MCF 10A (cell line): Measurements from ENCODE around the gene MARK4. TPM values are rescaled to one million over a fixed set of nuclear protein-coding genes. Genes with fewer than 3 reads are reported as not detected.

Experiments used
- BruUV-seq: library from RNA; stranded (reverse); fragments of 400-500 nt; replicated peaks from 2 replicates; lab custom pipeline; 2021; lab: Mats Ljungman, UMichigan
- CTCF ChIA-PET: fragments of 300-600 bp; sonication (Branson Sonifier 250); formaldehyde crosslinking; extraction: SDS; loops from one replicate; lab custom pipeline; 2021; ENCODE audit warnings: antibody characterized with exemption, inconsistent platforms; lab: Yijun Ruan, JAX
- POLR2A ChIA-PET: fragments of 300-600, 350-650 bp; sonication (Branson Sonifier 250); formaldehyde crosslinking; extraction: SDS; loops from one replicate; lab custom pipeline; 2020; ENCODE audit warnings: antibody characterized with exemption, inconsistent platforms; lab: Yijun Ruan, JAX
- DNase-seq: peaks from one replicate; pipeline ENCODE4 v3.0.0-alpha.2; 2018; ENCODE audit not compliant: unreplicated experiment
- H3K27ac Mint-ChIP-seq: one replicate; pipeline ENCODE4 v1.8.0; 2022; ENCODE audit warnings: mild to moderate bottlenecking, low read depth, mixed read lengths; ENCODE audit not compliant: unreplicated experiment
- H3K27me3 Mint-ChIP-seq: one replicate; pipeline ENCODE4 v1.8.0; 2022; ENCODE audit warnings: mixed read lengths; ENCODE audit not compliant: insufficient read depth, unreplicated experiment
- H3K36me3 Mint-ChIP-seq: one replicate; pipeline ENCODE4 v1.8.0; 2022; ENCODE audit warnings: mild to moderate bottlenecking, moderate library complexity, mixed read lengths; ENCODE audit not compliant: insufficient read depth, unreplicated experiment
- H3K4me1 Mint-ChIP-seq: one replicate; pipeline ENCODE4 v1.8.0; 2022; ENCODE audit warnings: mixed read lengths; ENCODE audit not compliant: insufficient read depth, unreplicated experiment
- H3K4me3 Mint-ChIP-seq: one replicate; pipeline ENCODE4 v1.8.0; 2022; ENCODE audit warnings: mild to moderate bottlenecking, moderate library complexity, mixed read lengths; ENCODE audit not compliant: unreplicated experiment
- H3K9me3 Mint-ChIP-seq: one replicate; pipeline ENCODE4 v1.8.0; 2022; ENCODE audit warnings: mixed read lengths; ENCODE audit not compliant: unreplicated experiment
- intact Hi-C: fragments of 100-400 bp; cut with micrococcal nuclease; formaldehyde crosslinking; loops from 2 replicates; pipeline ENCODE4 v1.14.1; 2022
- total RNA-seq: library from RNA; stranded (reverse); gene quantifications from 2 replicates; pipeline ENCODE4 v1.2.3, GENCODE V29; 2022
- TF ChIP-seq, protein P1 (sequence below): fragments of 200-600 bp; IDR thresholded peaks from one replicate; pipeline ENCODE4 v1.8.0; 2022; ENCODE audit warnings: antibody characterized with exemption, mild to moderate bottlenecking; ENCODE audit not compliant: unreplicated experiment

Gene MARK4
- total RNA-seq, 1 experiment from 2014 or later = 22.4 TPM

DNA sequence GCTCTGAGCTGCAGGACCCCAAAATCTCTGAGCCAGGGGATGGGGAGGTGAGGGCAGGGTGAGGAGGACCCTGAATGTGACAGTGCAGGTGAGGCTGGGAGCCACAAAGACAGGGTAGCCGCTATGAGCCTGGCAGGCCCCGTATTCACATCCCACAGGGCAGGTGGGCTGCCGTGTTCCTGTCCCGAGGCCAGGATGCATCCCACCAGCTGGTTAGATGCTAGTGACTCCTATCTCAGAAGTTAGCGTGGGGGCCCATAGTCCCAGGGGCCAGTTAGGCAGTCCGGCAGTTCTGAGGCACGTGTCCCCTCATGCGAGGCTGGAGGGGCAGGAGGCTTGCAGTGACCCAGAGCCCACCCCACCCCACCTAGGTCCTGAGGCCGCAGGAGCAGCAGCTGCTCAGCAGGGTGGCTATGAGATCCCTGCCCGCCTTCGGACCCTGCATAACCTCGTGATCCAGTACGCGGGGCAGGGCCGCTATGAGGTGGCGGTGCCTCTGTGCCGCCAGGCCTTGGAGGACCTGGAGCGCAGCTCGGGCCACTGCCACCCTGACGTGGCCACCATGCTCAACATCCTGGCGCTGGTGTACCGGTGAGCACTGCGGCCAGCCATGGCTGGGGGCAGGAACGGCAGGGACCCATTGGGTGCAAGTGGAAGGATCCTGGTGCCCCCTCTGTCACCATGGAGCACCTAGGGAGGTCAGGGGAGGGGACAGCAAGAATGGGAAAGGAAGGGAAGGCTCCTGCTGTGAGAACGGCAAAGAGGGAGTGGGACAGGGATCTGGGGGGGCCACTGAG, 96.7 kb downstream of the MARK4 start:
- CTCF ChIA-PET = no interaction called here
- DNase-seq = no peak
- peaks cover 7% of the 10 kb centered on the region for H3K36me3 Mint-ChIP-seq
- no peak overlapping the region for H3K4me3 Mint-ChIP-seq
- TF ChIP-seq, protein P1, sequence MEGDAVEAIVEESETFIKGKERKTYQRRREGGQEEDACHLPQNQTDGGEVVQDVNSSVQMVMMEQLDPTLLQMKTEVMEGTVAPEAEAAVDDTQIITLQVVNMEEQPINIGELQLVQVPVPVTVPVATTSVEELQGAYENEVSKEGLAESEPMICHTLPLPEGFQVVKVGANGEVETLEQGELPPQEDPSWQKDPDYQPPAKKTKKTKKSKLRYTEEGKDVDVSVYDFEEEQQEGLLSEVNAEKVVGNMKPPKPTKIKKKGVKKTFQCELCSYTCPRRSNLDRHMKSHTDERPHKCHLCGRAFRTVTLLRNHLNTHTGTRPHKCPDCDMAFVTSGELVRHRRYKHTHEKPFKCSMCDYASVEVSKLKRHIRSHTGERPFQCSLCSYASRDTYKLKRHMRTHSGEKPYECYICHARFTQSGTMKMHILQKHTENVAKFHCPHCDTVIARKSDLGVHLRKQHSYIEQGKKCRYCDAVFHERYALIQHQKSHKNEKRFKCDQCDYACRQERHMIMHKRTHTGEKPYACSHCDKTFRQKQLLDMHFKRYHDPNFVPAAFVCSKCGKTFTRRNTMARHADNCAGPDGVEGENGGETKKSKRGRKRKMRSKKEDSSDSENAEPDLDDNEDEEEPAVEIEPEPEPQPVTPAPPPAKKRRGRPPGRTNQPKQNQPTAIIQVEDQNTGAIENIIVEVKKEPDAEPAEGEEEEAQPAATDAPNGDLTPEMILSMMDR = no peak
- POLR2A ChIA-PET = interaction anchor here (0.6 kb wide), 2 partner anchors 9 to 41 kb away, joined by 3 read pairs; no protein-coding TSS in a partner anchor
- no peaks in the 10 kb centered on the region for H3K9me3 Mint-ChIP-seq
- intact Hi-C loops = no loop called here
- H3K27ac Mint-ChIP-seq = no peak overlapping the region
- peaks cover 6% of the 10 kb centered on the region for H3K4me1 Mint-ChIP-seq
- no peaks in the 10 kb centered on the region for H3K27me3 Mint-ChIP-seq
- BruUV-seq = no TSS peak

- POLR2A ChIA-PET = interaction anchor here (0.6 kb wide), 2 partner anchors 10 to 42 kb away, joined by 3 read pairs; no protein-coding TSS in a partner anchor
- no peak overlapping the region for H3K4me3 Mint-ChIP-seq
- peaks cover 12% of the 10 kb centered on the region for H3K36me3 Mint-ChIP-seq
- CTCF ChIA-PET = no interaction called here
- H3K9me3 Mint-ChIP-seq = no peaks in the 10 kb centered on the region
- no TSS peak for BruUV-seq
- H3K27me3 Mint-ChIP-seq = no peaks in the 10 kb centered on the region
- peaks cover 6% of the 10 kb centered on the region for H3K4me1 Mint-ChIP-seq
- H3K27ac Mint-ChIP-seq = no peak overlapping the region
- TF ChIP-seq, protein P1 = no peak
- DNase-seq = no peak
- intact Hi-C loops = no loop called here
Measured at GRCh38 chr19:45348367-45349125, 97.5 kb downstream of the MARK4 start.

DNA sequence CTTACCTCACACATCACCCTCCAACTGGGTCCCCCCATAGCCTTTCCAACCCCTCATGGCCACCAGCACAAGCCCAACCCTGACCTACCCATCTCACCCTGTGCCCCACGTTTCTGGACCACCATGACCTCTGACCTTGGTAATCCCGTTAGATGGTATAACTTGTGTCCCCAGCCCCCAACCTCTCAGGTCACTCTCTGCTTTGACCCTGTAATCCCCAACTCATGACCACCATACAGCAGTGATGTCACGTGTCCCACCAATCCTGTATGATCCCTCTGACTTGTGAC, 98.0 kb downstream of the MARK4 start:
- peaks cover 13% of the 10 kb centered on the region for H3K36me3 Mint-ChIP-seq
- TF ChIP-seq, protein P1 = no peak
- H3K4me3 Mint-ChIP-seq = no peak overlapping the region
- ChIA-PET POLR2A (no interaction called here), CTCF (no interaction called here)
- peaks cover 6% of the 10 kb centered on the region for H3K4me1 Mint-ChIP-seq
- DNase-seq = no peak
- no peak overlapping the region for H3K27ac Mint-ChIP-seq
- intact Hi-C loops = no loop called here
- no peaks in the 10 kb centered on the region for H3K27me3 Mint-ChIP-seq
- no TSS peak for BruUV-seq
- no peaks in the 10 kb centered on the region for H3K9me3 Mint-ChIP-seq

DNA sequence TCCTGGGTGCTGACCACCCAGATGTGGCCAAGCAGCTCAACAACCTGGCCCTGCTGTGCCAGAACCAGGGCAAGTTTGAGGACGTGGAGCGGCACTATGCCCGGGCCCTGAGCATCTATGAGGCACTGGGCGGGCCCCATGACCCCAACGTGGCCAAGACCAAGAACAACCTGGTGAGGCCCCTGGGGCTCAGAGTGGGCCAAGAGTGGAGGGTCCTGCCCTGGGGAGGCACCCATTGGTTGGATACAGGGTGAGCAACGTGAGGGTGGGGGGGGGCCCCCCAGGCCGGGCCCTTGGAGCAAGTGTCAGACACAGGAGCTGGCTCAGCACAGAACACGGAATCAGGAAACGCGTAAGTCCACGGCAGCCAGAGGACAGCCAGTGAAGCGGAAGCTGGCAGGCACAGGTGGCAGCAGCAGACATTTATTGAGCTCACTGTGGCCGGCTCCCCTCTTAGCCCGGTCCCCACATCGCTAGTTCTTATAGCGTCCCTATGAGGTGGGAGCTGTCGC, 98.4 kb downstream of the MARK4 start:
- Mint-ChIP-seq H3K27ac (no peak overlapping the region), H3K36me3 (peaks cover 13% of the 10 kb centered on the region), H3K4me1 (peaks cover 6% of the 10 kb centered on the region), H3K9me3 (no peaks in the 10 kb centered on the region), H3K27me3 (no peaks in the 10 kb centered on the region), H3K4me3 (no peak overlapping the region)
- intact Hi-C loops = no loop called here
- no TSS peak for BruUV-seq
- ChIA-PET POLR2A (no interaction called here), CTCF (no interaction called here)
- DNase-seq = no peak
- TF ChIP-seq, protein P1 = no peak
